M059J (cell line): ENCODE results near the gene NUP210. TPM values are rescaled to one million over a fixed set of nuclear protein-coding genes. Genes with fewer than 3 reads are reported as not detected.

Experiments
- DNase-seq: peaks from one replicate; pipeline ENCODE4 v3.0.0-alpha.2; 2012; ENCODE audit warnings: low read depth
- total RNA-seq: library from RNA; depleted of rRNA; stranded (reverse); fragments of >200 nt; shearing (Covaris generic); gene quantifications from 2 replicates; pipeline ENCODE4 v1.2.3, GENCODE V29; 2014

NUP210 gene
- total RNA-seq, 1 experiment from 2014 or later, result 8.5 TPM

DNA sequence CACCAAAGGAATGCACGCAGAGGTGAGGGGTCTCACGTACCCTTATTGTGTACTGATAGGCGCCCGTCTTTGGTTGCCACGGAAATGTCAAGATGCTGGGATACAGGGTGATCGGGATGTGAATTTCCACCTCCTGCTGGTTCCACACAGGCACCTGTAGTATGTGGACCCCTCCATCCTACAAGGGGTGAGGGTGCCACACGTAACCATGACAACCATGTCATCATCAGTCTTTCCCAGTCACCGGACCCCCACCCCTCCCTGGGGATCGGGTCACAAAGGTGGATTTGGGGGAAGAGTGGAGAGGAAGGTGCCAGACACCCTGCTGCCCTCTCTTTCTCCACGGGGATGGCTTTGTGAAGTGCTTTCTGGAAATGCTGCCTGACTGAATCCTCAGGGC lies 44.7 kb downstream of the NUP210 start:
- DNase-seq, result no peak

- no peak for DNase-seq
Measured at GRCh38 chr3:13373975-13374586, 46.0 kb downstream of the NUP210 start.

GRCh38 chr3:13372656-13373055 lies 47.5 kb downstream of the NUP210 start:
- no peak for DNase-seq

- no peak for DNase-seq
Measured at GRCh38 chr3:13372126-13372525, 48.0 kb downstream of the NUP210 start.

DNA sequence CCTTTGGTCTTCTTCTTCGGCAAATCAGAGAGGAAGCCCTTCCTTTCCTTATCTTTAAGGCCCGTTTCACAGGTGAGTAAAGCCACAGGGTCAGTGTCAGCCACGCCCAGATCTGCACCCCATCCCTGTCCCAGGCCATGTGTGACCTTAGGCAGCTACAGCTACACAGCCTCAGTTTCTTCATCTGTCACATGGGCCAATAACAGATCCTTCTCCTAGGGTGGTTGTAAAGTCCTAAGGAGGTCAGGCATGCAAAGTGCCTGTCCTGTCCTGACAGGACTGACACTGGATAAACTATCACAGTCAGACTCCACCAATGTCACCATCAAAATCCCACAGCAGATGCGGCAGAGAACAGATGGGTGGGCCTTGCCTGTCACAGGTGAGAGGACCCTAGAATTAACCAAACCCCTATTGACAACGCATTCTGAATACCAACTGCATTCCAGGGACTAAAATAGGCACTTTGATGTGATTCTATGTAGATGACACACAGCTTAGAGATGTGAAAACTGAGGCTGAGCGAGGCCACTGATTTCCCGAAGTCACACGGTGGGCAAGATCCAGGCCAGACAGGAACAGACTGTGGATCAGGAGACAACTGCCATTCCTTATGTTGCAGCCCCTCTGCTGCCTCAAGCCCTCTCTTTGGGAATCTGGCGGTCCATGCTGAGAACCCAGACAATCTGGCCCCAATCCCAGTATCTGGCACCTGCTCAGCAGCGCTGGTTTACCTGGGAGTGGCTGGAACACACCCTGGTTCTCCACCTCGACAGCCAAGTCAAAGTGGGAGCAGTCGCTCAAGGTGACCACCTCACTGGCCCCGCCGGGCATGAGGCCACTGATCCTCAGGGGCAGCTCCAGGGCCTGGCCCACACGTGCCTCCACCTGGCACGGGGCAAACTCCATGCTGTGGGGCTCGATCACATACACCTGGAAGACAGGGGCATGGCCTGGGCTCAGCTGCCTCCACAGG lies 48.7 kb downstream of the NUP210 start:
- no peak for DNase-seq

GRCh38 chr3:13370609-13371008 lies 49.5 kb downstream of the NUP210 start:
- DNase-seq, result no peak

DNA sequence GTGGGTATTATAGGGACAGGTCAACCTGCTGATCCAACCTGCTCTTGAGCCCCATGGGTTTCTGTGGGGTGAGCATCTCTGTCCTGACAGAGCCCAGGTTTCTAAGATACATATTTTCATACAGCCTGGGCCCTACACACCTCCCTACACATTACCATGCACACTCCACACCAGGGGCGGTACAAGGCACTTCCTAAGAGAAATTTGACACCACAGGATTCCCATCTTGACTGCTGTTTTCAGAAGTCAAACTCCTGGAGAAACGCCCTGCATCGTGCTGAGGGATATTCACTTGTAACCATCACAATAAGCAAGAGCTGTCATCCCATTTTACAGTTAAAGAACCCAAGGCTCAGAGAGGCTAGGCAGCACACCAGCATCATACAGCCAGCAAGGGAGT lies 50.1 kb downstream of the NUP210 start:
- no peak for DNase-seq

GRCh38 chr3:13368834-13369233 lies 51.3 kb downstream of the NUP210 start:
- DNase-seq, result no peak

- no peak for DNase-seq
Measured at GRCh38 chr3:13367728-13368127, 52.4 kb downstream of the NUP210 start.

- peak; percentile 7 for DNase-seq
Measured at GRCh38 chr3:13365390-13366379, 54.4 kb downstream of the NUP210 start.

DNA sequence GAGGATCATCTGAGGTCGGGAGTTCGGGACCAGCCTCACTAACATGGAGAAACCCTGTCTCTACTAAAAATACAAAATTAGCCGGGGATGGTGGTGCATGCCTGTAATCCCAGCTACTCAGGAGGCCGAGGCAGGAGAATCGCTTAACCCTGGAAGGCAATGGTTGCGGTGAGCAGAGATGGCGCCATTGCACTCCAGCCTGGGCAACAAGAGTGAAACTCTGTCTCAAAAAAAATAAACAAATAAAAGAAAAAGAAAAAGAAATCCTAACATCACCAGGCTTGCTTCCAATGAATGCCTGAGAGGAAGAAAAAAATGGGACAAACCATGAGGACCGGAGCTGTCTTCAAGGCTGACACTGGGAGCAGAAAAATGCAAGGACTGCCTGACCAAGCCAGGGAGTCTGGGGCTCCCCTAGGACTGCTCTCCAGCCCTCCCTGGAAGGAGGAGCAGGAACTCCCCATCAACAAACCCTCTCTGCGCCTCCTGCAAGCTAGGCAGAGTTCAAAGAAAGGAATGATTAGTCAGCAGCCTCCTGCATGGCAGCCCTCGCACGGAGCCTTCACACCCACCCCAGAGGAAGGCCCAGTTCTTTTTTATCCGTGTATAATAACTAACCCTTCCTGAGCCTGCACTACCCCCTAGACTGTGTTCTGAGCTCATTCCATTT lies 55.4 kb downstream of the NUP210 start:
- DNase-seq, result peak; percentile 38

GRCh38 chr3:13362551-13362950 lies 57.6 kb downstream of the NUP210 start:
- DNase-seq, result no peak

- DNase-seq, result no peak
Measured at GRCh38 chr3:13359916-13360315, 60.2 kb downstream of the NUP210 start.

GRCh38 chr3:13358643-13359042 lies 61.5 kb downstream of the NUP210 start:
- DNase-seq, result no peak

- no peak for DNase-seq
Measured at GRCh38 chr3:13358051-13358450, 62.1 kb downstream of the NUP210 start.

DNA sequence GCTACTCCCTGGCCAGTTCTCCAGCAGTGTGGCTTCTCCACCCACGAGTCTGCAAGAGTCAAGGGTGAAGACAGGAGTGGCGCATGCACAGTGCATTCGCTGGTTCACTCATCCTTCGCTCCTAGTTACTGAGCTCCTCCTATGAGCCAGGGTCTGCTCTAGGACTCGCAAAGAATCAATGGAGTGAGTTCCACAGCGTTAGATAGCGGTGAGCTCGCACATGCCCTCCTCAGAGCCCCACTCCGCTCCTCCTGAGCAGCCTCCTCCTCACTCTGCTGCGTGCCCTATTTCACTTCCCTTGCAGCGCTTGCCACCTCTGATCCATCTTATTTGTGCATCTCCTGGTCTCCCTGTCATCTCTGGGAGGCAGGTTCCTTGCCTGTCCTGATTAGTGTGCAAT lies 63.0 kb downstream of the NUP210 start:
- DNase-seq, result no peak

DNA sequence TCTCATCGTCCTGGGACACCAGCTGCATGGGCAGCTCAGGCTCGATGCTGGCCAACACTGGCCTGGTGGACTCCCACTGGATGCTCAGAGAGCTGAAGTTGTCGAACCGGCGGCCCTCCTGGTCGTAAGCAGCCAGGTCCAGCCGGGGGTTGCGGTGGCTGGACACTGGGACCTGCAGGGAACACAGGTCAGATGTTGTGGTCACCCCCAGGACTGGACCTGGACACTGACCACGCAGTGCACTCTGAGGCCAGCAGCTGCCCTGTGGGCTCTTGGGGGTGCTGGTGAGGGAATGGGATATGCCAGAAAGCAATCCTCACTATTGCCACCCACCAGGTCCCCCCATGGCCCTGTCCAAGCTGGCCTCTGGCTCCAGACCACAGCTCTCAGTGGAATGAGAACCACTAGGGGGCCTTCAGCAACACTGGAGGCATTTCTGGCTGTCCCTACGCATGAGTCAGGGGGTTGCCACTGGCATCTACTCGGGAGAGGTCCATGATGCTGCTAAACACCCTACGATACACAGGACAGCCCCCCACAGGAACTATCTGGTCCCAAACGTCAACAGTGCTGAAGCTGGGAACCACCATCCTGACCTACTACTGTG lies 66.1 kb downstream of the NUP210 start:
- peak; percentile 45 for DNase-seq

DNA sequence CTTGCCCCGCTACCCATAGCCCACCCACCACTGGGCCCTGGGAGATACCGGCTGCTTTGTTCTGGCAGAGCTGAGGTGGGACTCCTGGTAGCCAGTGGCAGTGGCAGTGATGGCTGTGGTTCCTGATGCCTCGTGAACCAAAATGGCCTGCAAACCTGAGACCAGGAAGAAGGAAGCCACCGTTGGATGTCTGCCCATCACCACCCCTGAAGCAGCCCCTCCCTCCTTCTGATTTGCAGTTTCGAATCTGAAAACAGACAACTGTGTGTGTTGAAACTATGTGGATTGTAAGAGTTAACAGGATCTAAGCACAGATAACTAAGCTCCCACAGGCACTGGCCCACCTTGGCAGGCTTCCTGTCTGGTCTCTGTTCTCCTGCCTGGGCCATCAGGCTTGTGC lies 66.6 kb downstream of the NUP210 start:
- DNase-seq, result no peak

DNA sequence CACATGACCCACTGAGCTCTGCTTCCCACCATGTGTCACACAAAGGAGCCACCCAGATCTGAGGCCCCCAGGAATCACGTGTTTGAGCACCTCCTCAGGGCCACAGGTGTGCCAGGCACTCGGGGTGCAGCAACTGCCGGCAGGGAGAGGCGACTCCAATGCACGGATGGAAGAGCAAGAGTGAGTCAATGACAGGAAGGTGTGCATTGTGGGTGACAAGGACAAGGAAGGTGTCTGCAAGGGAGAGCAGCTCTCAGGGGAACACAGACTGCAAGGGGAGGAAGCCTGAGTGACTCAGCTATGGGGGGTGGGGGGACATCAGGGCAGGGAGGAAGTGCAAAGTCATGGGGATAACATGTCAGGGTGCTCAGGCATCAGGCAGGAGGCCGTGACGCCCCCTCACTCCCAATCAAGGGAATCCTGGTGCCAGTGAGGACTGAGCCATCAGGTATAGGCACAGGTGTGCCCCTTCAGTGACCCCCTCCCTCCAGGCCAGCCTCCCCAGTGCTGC lies 67.4 kb downstream of the NUP210 start:
- DNase-seq, result peak; percentile 52

GRCh38 chr3:13349823-13350222 lies 70.3 kb downstream of the NUP210 start:
- no peak for DNase-seq
